Measurements from ENCODE around the gene CDKAL1.
"Not testable (repeated sequence)": the region's sequence is repeated elsewhere in the genome, so short reads cannot be mapped to it uniquely, and the experiment has no call there.

The CDKAL1 gene

GRCh38 chr6:21071780-21072468, 537.7 kb downstream of the CDKAL1 start:
- no peak for DNase-seq (ENCODE audit: low read depth, low spot score)

- DNase-seq (ENCODE audit: low read depth, low spot score) = no peak
These were observed 539.1 kb downstream of the CDKAL1 start for GRCh38 chr6:21073318-21073839.

DNA sequence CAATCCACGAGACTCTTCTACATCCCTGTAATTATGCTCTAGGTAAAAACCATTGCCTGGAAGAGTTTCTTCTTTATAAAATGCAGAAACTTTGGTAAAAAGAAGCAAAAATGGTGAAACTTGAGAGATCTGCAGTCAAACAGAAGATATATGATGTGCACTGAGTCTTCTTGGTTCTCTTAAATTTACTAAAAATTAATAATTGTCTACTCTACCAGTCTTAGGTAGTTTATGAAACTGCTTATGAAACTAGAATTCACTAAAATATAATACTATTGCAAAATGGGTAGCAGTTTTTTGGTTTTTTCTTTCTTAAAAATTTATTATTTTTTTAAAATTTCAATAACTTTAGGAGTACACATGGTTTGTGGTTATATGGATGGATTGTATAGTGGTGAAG, 540.2 kb downstream of the CDKAL1 start:
- DNase-seq (ENCODE audit: low read depth, low spot score) = no peak

DNA sequence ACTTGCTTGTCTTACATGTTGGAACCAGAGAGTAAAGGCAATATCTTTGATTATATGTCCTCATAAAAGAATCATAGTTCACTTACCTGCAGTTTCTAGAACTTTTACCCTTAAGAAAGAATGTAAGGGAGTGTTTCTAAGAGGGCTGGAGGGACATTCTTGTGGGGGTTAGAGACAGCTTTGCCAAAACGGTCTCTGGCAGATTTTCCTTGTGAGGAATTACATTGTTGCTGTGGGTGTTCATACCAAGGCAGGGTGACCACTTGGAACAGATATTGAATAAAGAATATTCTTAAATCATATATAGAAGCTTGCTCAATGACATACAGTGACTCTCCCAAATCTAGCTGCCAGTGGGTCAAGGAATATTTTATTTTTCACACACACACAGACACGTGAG, 541.7 kb downstream of the CDKAL1 start:
- DNase-seq (ENCODE audit: low read depth, low spot score) = no peak

DNA sequence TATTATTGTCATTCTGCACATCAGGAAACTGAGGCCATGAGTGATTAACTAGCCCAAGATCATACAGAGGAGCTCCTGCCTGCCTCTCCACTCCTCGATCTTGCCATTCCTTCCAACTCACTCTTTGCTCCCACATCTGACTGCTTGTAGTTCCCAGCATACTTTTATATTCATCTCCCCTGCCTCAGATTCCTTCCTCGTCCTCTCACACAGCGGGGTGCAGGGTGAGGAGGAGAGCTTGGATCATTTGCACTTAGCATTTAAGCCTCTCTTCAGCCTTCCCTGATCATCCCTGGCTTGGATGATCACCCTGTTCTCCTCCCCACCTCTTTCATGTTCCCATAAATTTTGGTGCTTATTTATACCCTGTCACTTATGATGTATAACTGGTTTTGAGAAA, 544.2 kb downstream of the CDKAL1 start:
- no peak for DNase-seq (ENCODE audit: low read depth, low spot score)

DNA sequence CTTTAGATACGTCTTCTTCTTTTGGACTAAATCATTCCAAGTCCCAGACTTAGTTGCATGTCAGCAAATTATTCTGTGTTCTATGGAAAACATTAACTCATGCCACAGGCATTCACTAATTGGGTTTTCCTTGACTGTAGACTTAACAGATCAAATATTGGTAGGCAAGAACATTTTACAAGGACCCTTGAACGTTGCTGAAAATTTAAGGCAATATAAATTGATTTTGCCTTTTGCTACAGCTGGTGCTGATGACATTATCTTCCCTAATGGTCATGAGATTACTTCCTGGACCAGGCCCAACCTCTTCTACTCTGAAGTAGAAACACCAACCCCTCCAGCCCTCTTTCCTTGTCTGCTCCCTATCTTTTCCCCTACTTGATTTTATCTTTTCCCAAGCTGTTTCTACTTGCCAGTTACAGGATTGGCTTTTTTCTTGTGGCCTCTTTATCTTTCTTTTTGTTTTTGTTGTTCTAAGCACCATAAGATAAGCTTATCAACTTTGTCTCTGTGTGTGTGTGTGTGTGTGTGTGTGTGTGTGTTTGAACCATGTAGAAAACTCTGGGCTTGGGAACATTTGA, 545.3 kb downstream of the CDKAL1 start:
- DNase-seq (ENCODE audit: low read depth, low spot score) = no peak

GRCh38 chr6:21080221-21080620, 546.0 kb downstream of the CDKAL1 start:
- DNase-seq (ENCODE audit: low read depth, low spot score) = no peak

DNA sequence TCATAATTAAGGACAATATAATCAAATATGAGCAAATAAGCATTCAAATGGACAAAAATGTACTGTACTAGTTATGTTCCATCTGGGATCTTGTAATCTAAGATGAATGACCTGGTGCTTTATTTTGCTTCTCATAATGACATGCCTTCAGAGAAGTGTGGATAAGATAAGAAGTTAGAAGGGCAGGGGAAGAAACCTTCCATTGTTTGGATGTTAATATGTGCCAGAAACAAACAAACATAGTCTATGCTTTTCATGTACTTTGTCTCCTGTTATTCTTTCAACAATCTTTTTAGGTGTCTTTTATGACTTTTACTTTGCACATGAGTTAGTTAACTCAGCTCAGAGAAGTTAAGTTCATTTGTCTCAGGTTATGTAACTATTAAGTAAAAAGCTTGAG, 547.8 kb downstream of the CDKAL1 start:
- DNase-seq (ENCODE audit: low read depth, low spot score) = no peak

DNA sequence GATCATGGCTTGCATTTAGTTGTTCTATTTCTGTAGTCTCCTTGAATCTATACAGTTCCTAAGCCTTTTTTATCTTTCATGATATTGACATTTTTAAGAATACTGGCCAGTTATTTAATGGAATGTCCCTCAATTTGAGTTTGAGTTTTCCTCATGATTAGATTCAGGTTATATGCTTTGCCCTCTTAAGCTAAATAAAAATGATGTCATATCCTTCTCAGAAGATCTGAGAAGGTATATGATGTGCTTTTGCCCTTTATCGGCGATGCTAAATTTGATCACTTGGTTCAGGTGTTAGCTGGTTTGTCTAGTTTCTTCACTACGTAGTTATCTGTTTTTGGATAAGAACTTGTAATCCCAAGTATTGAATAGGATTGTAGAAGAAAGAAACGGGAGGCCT, 549.5 kb downstream of the CDKAL1 start:
- DNase-seq (ENCODE audit: low read depth, low spot score) = no peak

DNA sequence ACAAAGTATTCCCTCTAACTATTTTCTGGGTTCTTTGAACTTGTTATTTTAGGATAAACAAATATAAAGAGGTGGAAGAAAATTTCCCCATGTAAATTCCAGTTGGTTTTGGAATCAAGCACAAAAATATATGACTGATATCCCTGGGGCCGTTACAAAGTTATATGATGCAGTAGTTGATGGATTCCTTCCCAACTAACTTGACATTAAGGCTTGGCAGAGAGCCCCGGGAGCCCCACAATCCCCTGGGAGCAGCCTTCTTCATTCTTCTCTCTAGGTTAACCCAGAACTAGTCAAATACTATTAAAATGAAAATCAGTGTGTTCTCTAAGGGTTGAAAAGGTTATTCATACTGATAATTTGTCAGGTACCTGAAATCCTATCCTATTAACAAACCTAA, 550.4 kb downstream of the CDKAL1 start:
- no peak for DNase-seq (ENCODE audit: low read depth, low spot score)

GRCh38 chr6:21085211-21085610, 551.0 kb downstream of the CDKAL1 start:
- no peak for DNase-seq (ENCODE audit: low read depth, low spot score)

DNA sequence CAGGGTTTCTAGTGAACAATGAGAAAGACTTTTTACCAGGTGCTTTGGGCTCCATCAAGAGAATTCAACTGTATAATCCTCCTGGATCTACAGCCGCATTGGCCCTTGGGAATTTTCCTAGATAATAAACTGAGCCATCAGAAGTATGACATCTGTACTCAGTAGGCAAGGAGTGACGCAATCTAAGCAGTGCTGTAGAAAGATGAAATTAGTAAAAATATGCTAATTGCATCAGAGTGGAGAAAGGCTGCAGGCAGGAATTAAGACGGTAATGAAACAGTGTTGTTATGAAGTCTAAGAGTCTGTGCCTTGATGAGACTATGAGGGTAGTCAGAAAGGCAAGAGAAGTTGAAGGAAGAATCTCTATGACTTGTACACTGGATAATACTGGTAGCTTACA, 551.4 kb downstream of the CDKAL1 start:
- DNase-seq (ENCODE audit: low read depth, low spot score) = no peak

DNA sequence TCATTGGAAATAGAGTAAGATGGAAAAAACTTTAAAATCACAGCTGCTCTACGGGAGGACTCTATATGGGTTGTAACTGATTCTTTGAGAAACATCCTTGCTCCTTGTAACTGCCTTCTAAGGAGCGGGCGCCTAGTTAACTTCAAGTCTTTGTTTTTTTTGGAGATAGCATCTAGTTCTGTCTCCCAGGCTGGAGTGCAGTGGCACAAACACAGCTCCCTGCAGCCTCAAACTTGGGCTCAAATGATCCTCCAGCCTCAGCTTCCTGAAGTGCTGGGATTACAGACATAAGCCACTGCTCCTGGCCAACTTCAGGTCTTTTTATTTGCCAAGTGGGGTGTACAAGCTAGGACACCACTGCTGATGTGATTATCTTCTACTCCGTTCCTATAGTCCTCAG, 552.9 kb downstream of the CDKAL1 start:
- DNase-seq (ENCODE audit: low read depth, low spot score) = no peak

DNA sequence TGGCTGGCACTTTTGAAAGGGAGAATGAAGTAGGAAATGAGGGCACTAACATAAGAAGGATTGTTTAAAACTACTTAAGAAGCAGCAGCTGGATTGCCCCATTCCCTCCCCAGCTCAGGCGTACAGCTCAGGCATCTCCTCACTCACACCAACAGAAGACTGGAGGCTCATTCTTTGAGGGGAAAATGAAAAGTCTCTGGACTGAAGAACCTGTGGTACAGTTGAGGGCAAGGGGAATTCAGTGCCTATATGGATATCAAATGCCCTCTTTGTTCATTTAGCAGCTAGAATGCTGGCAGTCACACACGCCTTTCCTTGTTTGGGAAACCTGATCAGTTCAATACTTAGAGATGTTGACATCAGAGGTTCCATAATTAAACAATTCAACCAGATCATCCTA, 557.2 kb downstream of the CDKAL1 start:
- no peak for DNase-seq (ENCODE audit: low read depth, low spot score)

DNA sequence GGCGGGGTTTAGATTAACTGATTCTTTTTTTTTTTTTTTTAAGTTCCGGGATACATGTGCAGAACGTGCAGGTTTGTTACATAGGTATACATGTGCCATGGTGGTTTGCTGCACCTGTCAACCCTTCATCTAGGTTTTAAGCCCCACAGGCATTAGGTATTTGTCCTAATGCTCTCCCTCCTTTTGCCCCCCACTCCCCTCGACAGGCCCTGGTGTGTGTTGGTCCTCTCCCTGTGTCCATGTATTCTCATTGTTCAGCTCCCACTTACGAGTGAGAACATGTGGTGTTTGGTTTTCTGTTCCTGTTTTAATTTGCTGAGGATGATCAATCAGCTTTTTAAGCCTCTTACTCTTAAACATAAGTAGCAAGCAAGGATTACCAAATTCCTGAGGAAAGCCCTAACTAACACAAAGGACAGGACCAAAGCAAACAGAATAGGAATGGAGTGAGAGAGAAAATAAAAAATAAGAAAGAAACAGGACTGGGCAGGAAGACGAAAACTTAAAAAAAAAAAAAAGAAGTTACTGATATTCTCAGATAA, 558.0 kb downstream of the CDKAL1 start:
- not testable (repeated sequence) for DNase-seq (ENCODE audit: low read depth, low spot score)

- no peak for DNase-seq (ENCODE audit: low read depth, low spot score)
These were observed 561.2 kb downstream of the CDKAL1 start for GRCh38 chr6:21095462-21095861.

DNA sequence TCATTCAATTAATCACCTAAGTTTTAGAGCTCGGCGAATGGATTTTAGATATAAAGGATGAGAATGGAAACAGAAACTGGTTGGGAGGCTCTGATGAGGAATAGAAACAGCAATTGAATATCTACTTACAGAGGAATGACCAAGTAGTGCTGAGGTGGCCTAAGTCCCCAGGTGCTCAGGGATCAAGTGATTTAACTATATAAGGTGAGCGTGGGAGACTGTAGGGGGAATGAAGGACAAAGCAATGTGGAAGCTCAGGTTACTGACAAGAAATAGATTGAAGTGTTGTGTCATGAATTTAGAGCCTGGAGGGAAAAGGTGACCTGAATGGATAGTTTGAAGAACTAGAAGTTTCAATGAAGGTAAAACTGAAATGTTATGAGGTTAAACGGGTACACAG, 563.9 kb downstream of the CDKAL1 start:
- DNase-seq (ENCODE audit: low read depth, low spot score) = no peak

DNA sequence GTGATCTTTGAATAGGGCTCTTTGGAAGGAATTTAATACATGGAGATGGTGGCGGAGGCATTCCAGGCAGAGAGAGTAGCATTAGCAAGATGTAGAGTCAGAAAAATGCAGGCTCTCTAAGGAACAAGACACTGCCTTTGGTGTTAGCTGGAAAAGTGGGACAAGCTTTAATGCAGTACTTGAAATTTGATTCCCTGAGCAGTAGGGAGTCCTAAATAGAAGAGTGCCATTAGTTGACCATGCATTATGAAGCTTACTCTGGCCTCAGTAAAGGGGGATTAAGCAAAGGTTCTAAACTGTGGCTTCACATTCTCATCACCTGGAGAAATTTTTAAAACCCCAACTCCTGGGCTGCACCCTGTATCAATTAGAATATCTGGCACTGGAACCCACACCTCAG, 564.5 kb downstream of the CDKAL1 start:
- no peak for DNase-seq (ENCODE audit: low read depth, low spot score)

GRCh38 chr6:21099338-21100314, 565.4 kb downstream of the CDKAL1 start:
- DNase-seq (ENCODE audit: low read depth, low spot score) = no peak

- no peak for DNase-seq (ENCODE audit: low read depth, low spot score)
These were observed 566.7 kb downstream of the CDKAL1 start for GRCh38 chr6:21100991-21101390.

DNA sequence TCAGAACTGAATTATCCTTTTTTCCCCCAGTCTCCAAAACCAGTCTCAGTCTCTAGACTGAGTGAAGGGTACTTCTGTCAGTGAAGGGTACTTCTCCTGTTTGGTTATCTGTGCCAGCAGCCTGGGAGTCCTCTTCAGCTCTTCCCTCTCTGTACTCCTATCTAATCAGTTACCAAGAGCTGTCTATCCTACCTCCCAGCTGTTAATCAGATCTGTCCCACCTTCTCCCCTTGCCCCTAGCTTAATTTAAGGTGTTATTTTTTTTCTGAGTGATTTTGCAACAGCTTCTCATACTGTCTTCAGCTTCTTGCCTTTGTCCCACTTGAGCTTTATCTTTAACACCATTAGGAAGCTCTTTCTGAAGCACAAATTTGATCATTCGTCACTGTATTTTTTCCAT, 567.4 kb downstream of the CDKAL1 start:
- no peak for DNase-seq (ENCODE audit: low read depth, low spot score)

- no peak for DNase-seq (ENCODE audit: low read depth, low spot score)
These were observed 567.9 kb downstream of the CDKAL1 start for GRCh38 chr6:21102201-21102600.
